Renal cortex interstitium (tissue), 11 donors: ENCODE results near the gene THRAP3. TPM values are rescaled to one million over a fixed set of nuclear protein-coding genes. Genes with fewer than 3 reads are reported as not detected.

Source experiments
- DNase-seq, 11 donors: peaks; one replicate each; pipeline ENCODE4 v3.0.0-alpha.2; 2013; ENCODE audit warnings: low read depth in 9 of 11, low spot score in 4 of 11; ENCODE audit errors: extremely low read depth in 1 of 11
- polyA plus RNA-seq, 3 donors: library from polyadenylated mRNA; unstranded; fragments of 120-200 nt; gene quantifications; one replicate each; pipeline ENCODE4 v1.2.1, GENCODE V29; 2013; ENCODE audit not compliant: insufficient read length in 3 of 3

The THRAP3 gene
- polyA plus RNA-seq, 3 donors = 145 to 151 (median 147) TPM

DNA sequence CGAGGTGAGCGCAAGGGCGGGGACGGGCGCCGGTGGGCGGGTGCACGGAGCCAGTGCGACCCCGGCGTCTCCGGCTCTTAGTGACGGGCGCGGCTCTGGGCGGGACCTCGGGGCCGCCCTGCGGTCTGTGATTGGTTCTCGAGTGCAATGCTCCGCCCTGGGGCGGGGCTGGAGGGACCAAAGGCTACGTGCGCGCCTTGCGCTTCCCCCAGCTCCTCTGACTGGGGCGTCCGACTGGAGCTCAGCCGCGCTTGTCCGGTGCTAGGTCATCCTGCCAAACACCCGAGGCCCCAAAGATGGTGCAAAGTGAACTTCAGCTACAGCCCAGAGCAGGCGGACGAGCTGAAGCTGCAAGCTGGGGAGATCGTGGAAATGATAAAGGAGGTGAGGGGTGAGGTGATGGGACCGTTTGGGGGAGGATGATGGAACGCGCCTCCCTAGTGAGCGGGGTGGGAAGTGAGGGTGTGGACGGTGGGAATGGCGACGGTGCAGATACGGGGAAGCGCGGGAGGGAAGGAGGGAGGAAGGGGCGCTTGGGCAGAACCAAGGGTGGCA, 82.7 kb downstream of the THRAP3 start:
- peak; percentile 81 to 94 (median 92) for DNase-seq

DNA sequence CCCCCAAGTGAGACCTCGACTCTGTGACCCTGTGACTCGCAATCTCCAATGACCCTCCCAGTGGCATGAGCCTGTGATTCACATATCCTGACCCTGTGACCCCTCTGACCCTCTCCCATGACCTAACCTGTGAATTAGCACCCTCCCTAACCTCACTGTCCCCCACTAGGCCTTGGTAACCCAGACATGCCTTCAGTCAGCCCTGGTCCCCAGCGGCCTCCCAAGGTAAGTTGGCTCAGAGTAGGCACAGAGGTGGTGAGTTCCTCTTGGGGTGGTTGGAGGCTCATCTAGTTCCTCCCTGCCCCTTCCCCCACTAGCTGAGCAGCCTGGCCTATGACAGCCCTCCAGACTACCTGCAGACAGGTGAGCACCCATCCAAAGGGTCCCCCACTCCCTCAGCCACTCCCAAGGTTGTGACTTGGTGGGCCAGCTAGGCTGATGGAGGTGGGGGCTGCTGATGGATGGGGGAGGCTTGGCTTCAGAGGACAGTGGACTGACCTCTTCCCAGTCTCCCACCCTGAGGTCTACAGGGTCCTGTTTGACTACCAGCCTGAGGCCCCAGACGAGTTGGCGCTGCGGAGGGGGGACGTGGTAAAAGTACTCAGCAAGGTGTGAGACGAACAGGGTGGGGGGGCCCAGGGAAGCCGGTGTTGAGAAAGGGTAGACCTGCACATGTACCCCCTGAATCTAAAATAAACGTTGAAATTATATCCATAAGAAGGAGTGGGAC, 83.5 kb downstream of the THRAP3 start:
- no peak for DNase-seq

DNA sequence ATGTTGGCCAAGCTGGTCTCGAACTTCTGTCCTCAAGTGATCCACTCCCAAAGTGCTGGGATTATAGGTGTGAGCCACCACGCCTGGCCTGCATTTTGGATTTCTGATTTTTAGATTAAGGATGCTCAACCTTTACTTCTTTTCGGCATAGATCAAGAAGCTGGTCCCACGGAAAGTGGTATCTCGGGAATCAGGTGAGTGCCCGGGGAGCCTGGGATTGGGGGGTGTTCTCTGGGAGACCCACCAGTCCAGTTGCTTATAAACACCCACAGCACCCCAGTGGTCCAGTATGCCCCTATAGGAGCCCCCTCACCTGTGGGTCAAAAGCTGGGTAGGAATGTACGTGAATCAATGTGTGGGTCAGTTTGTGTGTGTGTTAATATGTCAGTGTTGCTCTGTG, 85.2 kb downstream of the THRAP3 start:
- no peak for DNase-seq

DNA sequence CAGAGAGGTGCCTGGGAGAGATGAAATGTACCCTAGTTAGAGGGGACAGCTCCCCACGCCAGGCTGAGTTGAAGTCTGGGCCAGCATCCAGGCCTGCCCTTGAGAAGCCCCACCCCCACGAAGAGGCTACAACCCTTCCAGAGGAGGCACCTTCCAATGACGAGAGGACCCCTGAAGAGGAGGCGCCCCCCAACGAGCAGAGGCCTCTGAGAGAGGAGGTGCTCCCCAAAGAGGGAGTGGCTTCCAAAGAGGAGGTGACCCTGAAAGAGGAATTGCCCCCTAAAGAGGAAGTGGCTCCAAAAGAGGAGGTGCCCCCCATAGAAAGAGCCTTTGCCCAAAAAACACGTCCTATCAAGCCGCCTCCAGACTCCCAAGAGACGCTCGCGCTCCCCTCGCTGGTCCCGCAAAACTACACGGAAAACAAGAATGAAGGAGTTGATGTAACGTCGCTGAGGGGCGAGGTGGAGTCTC, 96.1 kb downstream of the THRAP3 start:
- DNase-seq = no peak

DNA sequence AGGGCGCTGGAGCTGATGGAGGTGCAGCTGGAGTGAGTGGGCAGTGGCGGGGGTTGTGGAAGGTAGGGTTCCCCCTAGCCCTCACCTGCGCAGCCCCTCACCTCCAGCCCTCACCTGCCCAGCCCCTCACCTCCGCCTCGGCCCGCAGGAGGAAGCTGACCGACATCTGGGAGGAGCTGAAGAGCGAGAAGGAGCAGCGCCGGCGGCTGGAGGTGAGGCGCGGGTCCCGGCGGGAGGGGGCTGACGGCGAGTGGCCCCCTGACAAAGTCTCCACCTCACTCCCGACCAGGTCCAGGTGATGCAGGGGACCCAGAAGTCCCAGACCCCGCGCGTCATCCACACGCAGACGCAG, 96.5 kb downstream of the THRAP3 start:
- no peak for DNase-seq

DNA sequence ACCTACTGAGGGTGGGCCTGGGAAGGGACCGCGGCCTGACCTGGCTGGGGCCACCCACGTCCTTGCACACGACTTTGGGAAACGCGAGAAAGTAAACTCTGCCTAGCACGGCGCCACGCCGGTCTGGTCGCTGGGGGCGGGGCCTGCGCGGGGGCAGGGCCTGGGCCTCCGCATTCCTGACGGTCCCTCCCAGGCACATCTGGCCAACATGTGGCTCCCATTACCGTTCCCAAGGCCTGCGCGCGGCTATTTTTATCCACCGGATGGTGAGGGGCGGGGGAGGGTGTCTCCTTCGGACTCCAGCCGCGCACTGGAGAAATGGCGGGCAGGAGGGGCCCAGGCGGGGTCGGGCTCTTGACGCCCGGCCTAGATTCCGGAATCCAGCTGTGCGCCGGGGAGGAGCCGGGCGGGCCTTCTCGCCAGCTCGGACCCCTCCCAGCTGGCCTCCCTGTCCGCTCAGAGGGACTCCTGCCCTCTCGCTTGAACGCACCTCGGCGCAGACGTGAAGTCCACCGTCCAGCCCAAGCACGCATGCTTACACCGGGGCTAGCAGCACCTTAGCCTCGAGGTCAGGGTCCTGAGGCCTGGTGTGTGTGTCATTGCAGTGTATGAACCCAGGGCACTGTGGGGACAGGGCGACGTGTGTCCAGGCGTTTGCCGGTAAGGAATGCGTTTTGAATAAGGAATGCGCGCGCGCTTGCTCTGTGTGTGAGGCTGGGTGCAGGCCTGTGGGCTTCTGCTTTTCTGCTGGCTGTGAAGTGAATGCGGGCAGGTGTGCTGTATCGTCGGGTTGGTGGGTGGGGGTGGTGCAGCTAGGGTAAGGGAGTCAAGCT, 97.1 kb downstream of the THRAP3 start:
- DNase-seq = peak; percentile 77 to 93 (median 90)

DNA sequence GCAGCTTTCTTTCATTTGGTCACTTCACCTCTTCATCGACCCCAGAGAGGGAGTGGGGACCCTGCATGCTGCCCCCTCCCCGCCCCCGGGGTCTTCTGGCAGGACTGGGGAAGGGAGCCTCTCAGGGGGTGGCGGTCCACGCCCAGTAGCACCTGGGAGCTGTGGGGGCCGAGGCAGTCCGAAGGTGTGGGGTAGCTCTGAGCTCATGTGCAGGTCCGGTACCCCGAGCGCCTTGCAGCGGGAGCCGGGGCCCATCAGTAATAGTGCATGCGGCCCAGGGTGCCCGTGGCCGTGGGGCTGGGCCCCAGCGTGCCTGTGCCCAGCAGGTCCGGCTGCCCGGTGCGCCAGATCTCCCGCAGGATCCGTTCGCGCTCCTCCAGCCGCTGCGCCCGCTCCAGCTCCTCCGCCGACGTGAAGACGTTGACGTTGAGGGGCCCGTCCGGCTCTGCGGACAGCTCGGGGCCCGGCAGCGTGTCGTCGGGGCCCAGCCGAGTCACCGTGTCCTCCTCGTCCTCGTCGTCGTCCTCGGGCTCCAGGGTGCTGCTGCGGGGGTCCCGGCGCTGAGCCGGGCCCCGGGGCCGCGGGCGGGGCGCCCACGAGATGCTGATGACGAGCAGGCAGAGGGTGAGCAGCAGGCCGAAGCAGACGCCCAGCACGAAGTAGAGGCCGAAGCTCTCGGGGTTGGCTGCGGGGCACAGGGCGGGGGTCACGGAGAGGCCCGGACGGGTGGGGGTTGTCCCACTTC, 98.0 kb downstream of the THRAP3 start:
- DNase-seq = no peak

DNA sequence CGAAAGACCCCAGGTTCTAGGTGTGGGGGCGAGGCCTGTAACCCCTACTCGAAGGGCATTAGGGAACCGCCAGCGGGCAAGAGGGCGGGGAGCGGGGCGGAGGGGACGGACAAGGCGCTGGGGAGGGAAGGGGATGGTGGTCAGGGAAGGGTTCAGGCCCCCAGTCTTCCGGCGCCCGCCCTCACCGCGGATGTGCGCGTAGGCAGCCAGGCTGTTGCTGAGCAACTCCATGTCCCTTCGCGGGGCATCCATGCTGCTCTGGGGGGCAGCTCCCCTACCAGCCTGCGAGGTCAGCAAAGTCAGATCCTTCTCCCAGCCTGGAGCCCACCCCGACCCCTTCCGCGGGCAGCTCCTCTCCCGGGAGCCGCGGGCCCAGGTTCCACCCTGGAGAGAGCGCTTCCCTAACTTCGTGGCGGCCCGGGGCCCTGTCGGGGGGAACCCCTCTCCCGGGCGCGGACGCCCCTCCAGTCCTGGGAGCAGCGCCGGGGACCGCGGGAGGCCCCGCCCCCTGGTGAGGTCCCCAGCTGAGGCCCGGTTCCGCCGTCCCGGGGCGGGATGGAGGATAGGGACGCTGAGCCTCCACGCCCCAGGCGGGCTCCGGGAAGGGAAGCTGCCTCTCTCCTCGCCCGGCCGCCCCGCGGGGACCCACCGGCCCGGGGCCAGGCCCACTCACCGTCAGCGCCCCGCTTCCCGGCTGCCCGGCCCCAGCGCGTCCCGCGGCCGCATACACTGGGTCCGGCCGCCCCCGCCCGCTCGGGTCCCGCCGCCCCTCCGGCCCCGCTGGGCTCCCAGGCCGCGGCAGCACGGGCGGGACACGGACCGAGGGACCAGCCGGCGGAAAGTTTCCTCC, 98.8 kb downstream of the THRAP3 start:
- DNase-seq = no peak

DNA sequence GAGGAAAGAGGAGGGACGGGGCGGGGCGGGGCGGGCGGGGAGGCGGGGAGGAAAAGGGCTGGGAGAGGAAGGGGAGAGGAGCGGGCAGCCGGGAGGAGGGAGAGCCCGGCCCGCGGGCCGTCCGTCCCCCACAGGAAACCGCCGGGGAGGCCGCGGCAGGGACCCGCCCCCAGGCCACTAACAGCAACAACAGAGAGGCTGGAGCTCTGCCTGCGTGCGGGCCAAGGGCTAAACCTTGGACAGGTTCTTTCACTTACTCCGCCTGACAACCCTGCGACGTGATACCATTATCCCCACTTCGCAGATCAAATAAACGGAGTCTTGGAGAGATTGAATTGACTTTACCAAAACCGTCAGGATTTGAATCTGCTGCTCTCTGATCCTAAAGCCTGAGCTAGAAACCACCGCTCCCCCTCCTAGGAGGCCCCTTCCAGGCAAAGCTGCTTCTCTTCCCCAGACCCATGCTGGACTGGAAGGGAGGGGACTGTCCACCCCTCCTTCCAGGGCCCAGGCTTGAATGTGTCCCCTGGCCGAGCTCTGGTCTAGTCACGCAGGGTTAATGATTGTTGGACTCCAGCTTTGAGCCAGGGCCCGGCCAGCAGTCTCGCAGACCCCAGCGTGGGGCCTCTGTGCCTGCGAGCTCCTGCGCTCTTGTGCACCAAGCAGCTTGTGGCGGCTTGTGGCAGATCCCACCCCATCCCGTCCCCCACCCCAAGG, 99.6 kb downstream of the THRAP3 start, which contains the start of gene EVA1B:
Gene EVA1B, minus strand, starts transcription at position 10 of the 717 bp plus-strand sequence. CDS start 608 bp downstream, outside the sequence.
- DNase-seq = peak; percentile 79 to 92 (median 86)

DNA sequence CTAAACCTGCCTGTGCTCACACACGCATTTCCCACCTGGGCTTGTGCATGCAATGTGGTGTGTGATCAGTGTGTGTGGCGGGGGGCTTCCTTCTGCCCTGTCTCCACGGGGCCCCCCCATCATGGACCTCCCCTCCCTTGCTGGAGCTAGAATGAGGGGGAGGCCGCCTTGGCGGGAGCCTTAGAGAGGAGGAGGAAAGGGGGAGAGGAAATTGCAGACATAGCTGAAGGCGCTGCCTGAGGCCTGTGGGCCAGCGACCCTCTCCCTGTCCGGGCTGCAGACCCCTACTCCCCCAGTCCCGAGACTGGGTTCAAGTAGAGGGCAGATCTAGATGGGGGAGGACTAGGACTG, 100.1 kb downstream of the THRAP3 start:
- peak in 3 of 11 donors; percentile 55 to 71 (median 65) for DNase-seq

DNA sequence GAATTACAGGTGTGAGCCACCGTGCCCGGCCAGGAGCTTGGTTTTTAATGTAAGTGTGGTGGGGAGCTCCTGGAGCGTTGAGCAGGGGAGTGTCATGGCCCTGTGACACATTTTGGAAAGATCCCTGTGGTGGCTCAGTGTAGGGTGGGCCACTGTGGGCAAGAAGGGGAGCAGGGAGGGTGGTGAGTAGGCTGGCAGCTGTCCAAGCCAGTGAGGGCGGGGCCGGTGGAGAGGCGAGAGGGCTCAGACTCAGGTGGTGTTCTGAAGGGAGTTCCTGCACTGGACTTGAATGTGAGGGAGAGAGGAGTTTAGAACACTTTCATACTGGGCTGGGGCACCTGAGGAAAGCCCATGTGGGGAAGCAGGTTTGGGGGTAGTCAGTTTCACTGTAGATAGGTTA, 102.3 kb downstream of the THRAP3 start:
- DNase-seq = no peak

DNA sequence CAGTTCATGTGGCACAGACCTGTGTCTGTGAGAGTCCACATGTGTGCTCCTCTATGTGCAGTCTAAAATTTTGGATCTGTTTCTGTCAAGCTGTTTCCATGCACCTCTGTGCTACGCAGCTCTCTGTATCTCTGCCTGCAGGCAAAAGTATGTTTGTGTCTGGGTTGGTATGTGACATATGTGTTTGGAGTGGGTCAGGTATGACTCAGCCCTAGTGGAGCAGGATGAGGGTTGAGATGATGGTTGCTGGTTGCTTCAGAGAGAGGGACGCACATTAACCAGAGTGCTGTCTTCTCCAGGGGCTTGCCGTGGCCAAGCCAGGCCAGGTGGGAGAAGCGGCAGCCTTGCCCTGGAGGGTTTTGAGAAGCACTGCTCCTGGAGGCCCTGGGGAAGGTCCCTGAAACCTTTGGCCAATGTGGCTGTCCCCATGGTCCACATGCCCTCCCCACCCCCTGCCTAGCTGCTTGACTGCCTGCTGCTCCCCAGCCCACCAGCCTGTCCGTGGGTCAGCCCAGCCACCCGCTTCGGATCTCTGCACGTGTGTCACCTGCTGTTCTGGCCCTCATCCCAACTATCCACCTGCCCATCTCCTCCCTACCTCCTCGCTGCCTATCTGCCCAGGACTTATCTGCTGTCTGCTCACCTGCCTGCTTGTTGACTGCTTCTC, 103.3 kb downstream of the THRAP3 start:
- DNase-seq = no peak

DNA sequence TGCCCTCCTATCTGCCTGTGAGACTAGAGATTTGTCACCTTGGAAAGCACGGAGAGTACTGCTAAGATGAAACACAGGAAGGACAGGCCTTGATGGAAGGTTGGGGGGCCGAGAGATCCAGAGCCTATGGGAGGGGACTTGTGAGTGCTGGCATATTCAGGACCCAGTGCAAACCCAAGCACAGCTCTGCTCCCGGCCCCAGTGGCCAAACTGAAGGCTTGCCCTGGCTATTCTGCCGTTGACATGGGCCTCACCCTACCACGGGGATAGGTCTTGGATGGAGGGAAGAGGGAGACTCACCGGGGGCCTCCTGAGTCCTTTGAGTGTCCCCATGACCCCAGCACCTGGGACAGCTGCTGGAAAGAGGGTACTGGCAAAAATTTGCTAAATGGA, 103.8 kb downstream of the THRAP3 start:
- no peak for DNase-seq

DNA sequence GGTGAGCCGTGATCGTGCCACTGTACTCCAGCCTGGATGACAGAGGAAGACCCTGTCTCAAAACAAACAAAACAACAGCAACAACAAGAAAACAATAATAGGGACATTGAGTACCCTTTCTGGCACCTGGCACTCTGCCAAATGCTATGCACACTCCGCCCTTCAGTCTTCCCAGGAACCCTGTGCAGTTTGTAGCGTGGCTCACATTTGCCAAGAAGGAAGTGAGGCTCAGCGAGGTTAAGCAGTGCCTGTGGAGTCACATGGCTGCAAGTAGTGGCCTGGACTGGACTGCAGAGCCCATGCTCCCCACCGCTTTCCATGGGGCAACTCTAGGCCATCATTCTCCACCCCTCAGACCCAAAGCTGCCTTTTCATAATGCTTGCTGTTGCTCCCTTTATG, 104.5 kb downstream of the THRAP3 start:
- no peak for DNase-seq

DNA sequence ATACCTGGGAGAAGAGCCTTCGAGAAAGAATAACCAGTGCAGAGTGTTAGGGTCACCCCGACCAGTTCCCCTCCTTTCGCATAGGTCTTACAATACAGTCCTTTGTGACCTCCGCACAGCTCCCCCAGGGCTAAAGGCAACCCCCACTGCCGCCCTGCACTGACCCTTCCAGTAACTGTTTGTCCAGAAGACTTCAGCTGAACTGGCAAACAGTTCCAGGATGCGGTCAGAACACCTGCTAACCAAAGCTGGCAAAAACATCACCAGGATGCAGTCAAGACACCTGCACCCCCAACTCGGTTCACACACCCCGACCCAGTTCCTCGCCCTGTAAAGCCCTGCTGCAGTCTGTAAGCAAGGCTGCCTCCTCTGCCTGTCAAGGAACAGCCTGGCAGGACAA, 105.6 kb downstream of the THRAP3 start:
- no peak for DNase-seq

DNA sequence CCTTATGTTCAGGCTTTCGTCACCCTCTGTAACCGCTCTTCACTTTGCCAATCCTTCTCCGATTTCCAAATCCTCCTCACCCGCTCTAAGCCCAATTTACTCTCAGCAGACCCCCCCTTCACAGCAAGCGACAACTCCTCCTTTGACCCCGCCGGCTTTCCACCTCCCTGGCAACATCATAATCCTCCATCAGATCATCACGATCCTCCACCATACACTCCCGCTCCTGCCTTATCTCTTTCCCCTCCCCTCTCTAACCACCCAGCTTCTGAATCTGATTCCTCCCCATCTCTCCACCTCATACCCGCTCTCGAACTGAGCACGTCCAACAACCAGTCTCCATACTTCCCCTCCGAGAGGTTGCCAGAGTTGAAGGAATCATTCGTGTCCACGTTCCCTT, 106.7 kb downstream of the THRAP3 start:
- no peak for DNase-seq

DNA sequence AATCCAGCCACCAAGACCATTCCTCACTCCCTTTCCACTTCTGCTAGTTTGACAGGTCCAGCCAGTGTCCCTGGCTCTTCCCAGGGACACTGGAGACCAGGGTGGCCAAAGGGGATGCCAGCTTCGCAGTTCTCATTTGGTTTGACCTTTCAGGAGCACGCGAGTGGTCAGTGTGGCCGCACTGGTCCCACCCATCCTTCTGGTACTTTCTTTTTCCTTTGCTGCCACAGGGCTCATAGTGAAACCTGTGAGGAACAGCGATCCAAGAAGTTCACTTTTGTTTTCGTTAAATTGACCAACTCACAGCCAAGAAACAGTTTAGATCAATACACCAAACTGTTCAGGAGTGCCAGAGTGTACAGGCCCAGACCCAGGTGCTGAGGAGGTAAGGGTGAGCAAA, 113.6 kb downstream of the THRAP3 start:
- DNase-seq = no peak
